Measurements from ENCODE around the gene TSPAN17.

Gene TSPAN17

DNA sequence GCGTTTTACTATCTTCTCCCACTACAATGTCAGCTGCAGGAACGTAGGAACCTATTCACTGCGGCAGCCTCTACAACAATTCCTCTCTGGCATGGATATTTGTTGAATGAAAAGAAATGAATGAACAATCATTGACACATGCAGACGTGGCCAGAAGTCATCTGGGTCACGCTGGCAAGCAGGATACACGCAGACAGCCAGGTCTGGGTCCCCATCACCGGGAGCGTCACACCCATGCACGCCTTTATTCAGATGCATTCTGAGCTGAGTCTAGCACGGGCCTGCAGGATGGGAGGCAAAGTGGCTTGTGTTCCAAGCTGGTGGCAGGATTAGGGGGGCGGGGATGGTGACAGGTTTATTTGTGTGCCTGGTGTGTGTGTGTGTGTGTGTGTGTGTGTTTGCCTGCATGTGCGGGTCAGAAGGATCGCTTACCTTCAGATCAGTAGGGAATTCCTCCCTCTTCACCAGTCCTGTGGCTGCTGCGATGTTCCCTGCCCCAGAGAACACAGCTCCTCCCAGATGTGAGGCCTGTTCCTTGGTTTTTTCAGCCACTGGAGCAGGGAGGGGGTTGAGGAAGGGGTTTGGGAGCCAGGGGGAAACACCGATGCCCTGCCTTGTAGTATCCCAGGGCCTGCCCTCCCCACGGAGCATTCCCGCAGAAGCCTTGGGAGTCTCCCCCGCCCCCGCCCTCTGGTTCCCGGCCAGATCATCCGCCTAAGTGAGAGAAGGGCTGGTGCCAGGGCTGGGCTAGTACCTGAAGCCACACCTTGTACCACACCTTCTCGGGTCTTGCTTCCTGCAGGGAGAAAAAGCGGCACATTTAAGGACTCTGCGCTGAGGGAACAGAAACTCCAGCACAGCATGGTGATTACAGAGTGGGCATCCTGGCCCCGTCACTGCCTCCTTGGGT, 21.1 kb upstream of the TSPAN17 start:
- H3K9me3 ChIP-seq: no peaks in the 10 kb centered on the region
- H3K4me3 ChIP-seq (ENCODE audit: low read depth, low read length): no peak overlapping the region
- no peak for DNase-seq
- H3K36me3 ChIP-seq: no peaks in the 10 kb centered on the region
- TF ChIP-seq, protein P1, sequence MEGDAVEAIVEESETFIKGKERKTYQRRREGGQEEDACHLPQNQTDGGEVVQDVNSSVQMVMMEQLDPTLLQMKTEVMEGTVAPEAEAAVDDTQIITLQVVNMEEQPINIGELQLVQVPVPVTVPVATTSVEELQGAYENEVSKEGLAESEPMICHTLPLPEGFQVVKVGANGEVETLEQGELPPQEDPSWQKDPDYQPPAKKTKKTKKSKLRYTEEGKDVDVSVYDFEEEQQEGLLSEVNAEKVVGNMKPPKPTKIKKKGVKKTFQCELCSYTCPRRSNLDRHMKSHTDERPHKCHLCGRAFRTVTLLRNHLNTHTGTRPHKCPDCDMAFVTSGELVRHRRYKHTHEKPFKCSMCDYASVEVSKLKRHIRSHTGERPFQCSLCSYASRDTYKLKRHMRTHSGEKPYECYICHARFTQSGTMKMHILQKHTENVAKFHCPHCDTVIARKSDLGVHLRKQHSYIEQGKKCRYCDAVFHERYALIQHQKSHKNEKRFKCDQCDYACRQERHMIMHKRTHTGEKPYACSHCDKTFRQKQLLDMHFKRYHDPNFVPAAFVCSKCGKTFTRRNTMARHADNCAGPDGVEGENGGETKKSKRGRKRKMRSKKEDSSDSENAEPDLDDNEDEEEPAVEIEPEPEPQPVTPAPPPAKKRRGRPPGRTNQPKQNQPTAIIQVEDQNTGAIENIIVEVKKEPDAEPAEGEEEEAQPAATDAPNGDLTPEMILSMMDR (IDR thresholded peaks at IDR 0.05; ENCODE audit: low read depth, low read length): no peak
- no peaks in the 10 kb centered on the region for H3K4me1 ChIP-seq
- peaks cover 8% of the 10 kb centered on the region for H3K27me3 ChIP-seq

DNA sequence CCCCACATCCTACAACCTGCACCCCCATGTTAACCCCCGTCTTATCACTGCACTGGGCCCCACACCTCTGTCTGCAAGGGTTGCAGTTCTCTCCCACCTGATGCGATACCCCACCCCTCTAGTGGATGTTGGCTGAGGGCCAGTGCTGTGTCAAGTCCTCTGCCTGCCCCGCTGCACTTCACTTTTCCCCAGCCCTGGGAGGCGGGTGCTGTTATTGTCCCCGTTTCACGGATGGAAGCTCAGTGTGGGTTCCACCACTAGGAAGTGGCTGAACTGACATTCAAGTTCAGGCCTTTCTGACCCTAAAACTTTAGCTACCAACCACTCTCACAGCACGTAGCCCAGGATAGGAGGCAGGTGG, 20.4 kb upstream of the TSPAN17 start:
- DNase-seq: no peak
- Histone ChIP-seq H3K9me3 (no peaks in the 10 kb centered on the region), H3K4me1 (no peaks in the 10 kb centered on the region), H3K36me3 (no peaks in the 10 kb centered on the region), H3K27me3 (peaks cover 8% of the 10 kb centered on the region), H3K4me3 (ENCODE audit: low read depth, low read length) (no peak overlapping the region)
- TF ChIP-seq, protein P1 (IDR thresholded peaks at IDR 0.05; ENCODE audit: low read depth, low read length): no peak

DNA sequence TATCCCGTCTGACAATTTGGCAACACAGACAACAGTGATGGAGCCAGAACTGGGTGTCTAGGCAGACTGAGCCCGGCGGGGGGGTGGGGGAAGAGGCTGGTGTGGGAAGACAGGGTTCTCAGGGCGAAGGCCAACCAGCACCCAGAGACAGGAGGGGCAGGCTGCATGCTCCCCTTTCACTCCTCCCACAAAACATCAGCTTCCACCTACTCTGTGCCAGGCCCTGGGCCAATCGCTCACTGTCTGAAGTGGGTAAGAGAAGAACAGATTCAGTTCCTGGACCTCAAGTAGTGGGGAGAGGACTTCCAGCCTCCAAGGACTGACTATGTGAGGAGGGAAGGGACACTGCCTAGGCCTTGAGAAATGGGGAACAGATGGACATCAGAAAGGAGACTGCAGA, 19.7 kb upstream of the TSPAN17 start:
- Histone ChIP-seq H3K4me1 (no peaks in the 10 kb centered on the region), H3K27me3 (peaks cover 8% of the 10 kb centered on the region), H3K9me3 (no peaks in the 10 kb centered on the region), H3K4me3 (ENCODE audit: low read depth, low read length) (no peak overlapping the region), H3K36me3 (no peaks in the 10 kb centered on the region)
- TF ChIP-seq, protein P1 (IDR thresholded peaks at IDR 0.05; ENCODE audit: low read depth, low read length): no peak
- DNase-seq: no peak

DNA sequence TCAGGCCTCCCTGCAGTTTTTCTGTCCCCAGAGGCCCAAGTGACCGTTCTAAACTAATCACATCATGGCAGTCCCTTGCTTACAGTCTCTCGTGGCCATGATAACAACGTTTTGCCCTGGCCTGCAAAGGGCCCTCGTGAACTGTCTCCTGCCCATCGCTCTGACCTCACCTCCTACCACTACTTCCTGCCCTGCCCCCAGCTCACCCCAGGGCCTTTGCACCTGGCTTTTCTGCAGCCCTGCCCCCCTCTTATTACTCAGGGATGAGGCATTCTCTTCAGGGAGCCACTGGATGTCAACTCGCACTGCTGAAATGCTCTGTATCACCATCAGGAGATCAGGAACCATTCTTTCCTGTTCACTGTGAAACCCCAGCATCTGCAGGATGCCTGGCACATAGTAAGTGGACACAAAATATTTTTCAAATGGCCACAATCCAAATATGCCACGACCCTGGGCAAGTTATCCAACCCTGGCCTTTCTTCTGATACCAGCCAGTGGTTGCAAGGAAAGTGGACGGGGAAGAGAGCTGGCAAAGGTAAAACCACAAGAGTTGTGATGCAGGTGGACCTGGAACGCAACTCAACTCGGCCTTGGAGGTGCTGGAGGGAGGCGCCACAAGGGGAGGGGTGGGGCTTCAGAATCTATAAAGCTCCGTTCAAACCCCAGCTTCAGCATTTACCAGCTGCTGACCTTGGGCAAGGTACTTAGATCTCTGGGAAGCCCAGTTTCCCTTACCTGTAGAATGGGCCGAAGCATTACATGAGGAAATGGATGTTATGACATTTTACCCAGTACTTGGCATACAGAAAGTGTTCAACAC, 18.7 kb upstream of the TSPAN17 start:
- Histone ChIP-seq H3K27me3 (peaks cover 8% of the 10 kb centered on the region), H3K4me3 (ENCODE audit: low read depth, low read length) (no peak overlapping the region), H3K36me3 (no peaks in the 10 kb centered on the region), H3K9me3 (no peaks in the 10 kb centered on the region), H3K4me1 (no peaks in the 10 kb centered on the region)
- DNase-seq: no peak
- TF ChIP-seq, protein P1 (IDR thresholded peaks at IDR 0.05; ENCODE audit: low read depth, low read length): no peak

DNA sequence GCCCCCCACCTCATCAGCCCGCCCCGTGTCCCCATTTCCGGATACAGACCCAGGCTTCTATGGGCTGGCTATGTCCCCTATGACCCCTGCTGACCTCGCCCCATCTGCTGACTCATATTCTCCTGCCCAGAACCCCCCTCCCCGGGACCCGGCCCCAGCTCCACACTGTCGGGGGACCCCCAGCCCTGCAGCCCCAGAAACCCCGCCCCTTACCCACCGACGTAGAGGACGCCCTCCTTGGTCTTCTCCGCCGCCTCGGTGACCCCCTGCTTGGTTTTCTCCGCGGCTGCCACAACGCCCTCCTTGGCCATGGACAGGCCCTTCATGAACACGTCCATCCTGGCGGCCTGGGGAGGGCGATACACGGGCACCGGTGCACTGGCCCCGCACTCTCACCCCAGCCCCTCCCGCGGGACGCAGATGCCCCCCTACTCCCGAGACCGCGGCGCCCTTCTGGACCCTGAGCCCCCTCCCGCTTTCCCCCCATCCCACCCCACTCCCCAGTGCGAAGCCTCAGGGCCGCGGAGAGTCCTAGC, 17.9 kb upstream of the TSPAN17 start:
- H3K36me3 ChIP-seq: no peaks in the 10 kb centered on the region
- H3K4me1 ChIP-seq: no peaks in the 10 kb centered on the region
- no peak for DNase-seq
- no peaks in the 10 kb centered on the region for H3K9me3 ChIP-seq
- H3K27me3 ChIP-seq: peaks cover 8% of the 10 kb centered on the region
- TF ChIP-seq, protein P1 (IDR thresholded peaks at IDR 0.05; ENCODE audit: low read depth, low read length): no peak
- H3K4me3 ChIP-seq (ENCODE audit: low read depth, low read length): peak overlapping the region; percentile 57

Data from BE2C (cell line).